Gastrocnemius medialis (tissue), 4 donors: ENCODE results near the gene ALG2. TPM values are rescaled to one million over a fixed set of nuclear protein-coding genes. Genes with fewer than 3 reads are reported as not detected.
A peak's percentile ranks its signal among the peaks of the same experiment; 100 is the strongest.

Source experiments
- ATAC-seq, 2 donors: fragments of 150-250 bp; one replicate each; pipeline ENCODE4 v1.9.1; 2016
- DNase-seq, 2 donors: peaks; one replicate each; pipeline ENCODE4 v3.0.0-alpha.2; 2019
- H3K27ac ChIP-seq, 4 donors: fragments of 200-600 bp; sonication (generic); 1 replicate in 1 of 4; 2 replicates in 3 of 4; pipeline ENCODE4 v1.5.1; 2016 to 2018; ENCODE audit warnings: mild to moderate bottlenecking in 2 of 4, moderate library complexity in 1 of 4
- H3K27me3 ChIP-seq, 3 donors: fragments of 200-600 bp; sonication (generic) in 2 of 3; 1 replicate in 1 of 3; 2 replicates in 2 of 3; pipeline versions ENCODE4 v1.5.1 to v1.6.0; 2016 to 2019; ENCODE audit warnings: mild to moderate bottlenecking in 1 of 3, moderate library complexity in 1 of 3
- H3K36me3 ChIP-seq, 2 donors: fragments of 200-600 bp; sonication (generic) in 1 of 2; one replicate each; pipeline ENCODE4 v1.5.1; 2017 to 2018
- H3K4me1 ChIP-seq, 2 donors: fragments of 200-600 bp; sonication (generic) in 1 of 2; one replicate each; pipeline ENCODE4 v1.5.1; 2016 to 2017; ENCODE audit warnings: mild to moderate bottlenecking in 2 of 2
- H3K4me3 ChIP-seq, 4 donors: fragments of 200-600 bp; sonication (generic) in 3 of 4; 1 replicate in 1 of 4; 2 replicates in 3 of 4; pipeline ENCODE4 v1.5.1; 2016 to 2019; ENCODE audit warnings: mild to moderate bottlenecking in 2 of 4
- H3K9me3 ChIP-seq, 3 donors: fragments of 200-600 bp; sonication (generic) in 2 of 3; 1 replicate in 1 of 3; 2 replicates in 2 of 3; pipeline ENCODE4 v1.5.1; 2016 to 2019
- POLR2A ChIP-seq, 2 donors: fragments of 450-650 bp; IDR thresholded peaks; one replicate each; pipeline ENCODE4 v1.6.1; 2017; ENCODE audit warnings: antibody characterized with exemption in 2 of 2, mild to moderate bottlenecking in 2 of 2, moderate library complexity in 2 of 2
- in situ Hi-C, 4 donors: fragments of 200-750 bp; cut with MboI; loops; one replicate each; pipeline versions ENCODE4 v1.15.0 to v1.8.0; 2017; ENCODE audit warnings: low sequenced_read_pairs in 4 of 4
- intact Hi-C: fragments of 100-400 bp; cut with DNase I; formaldehyde crosslinking; loops from one replicate; pipeline ENCODE4 v1.15.1; 2023; ENCODE audit warnings: low total_unique reads
- total RNA-seq, 4 donors: library from RNA; depleted of rRNA; stranded (reverse); fragments of >200 nt; gene quantifications; one replicate each; pipeline versions ENCODE4 v1.1.0 to v1.2.3, GENCODE V29; 2016
- TF ChIP-seq, protein P1 (sequence below), 5 experiments: fragments of 450-650 bp in 3 of 5; fragments of 200-600 bp in 2 of 5; sonication (generic) in 2 of 5; IDR thresholded peaks in 4 of 5; conservative IDR thresholded peaks in 1 of 5; 1 replicate in 4 of 5; 2 replicates in 1 of 5; pipeline ENCODE4 v1.5.1; 2016 to 2019; ENCODE audit warnings: antibody characterized with exemption in 5 of 5, mild to moderate bottlenecking in 3 of 5, moderate library complexity in 3 of 5

The ALG2 gene
- total RNA-seq, 4 donors from 2014 or later = 12.3 to 19.9 (median 14.7) TPM

DNA sequence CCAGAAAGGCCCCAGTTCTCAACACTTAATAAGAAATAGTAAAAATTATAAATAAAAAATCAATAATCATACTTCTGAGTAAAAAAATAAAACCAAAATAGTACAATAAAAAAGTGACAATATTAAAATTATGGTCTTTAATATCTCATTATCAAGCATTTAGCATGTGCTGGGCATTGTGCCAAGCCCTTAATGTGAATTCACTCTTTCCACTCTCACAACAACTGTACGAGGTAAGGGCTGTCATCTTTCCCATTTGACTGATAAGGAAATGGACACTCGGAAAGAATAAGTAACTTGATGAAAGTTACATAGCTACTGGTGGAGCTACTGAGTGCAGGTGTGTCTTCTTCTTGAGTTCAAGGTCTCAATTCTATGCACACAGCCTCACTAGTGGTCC, 43.9 kb upstream of the ALG2 start:
- Histone ChIP-seq H3K4me1 (peaks cover under 1 to 11% of the 10 kb centered on the region in 2 donors), H3K9me3 (no peaks in the 10 kb centered on the region), H3K4me3 (no peak overlapping the region), H3K27me3 (no peaks in the 10 kb centered on the region), H3K36me3 (no peaks in the 10 kb centered on the region), H3K27ac (peak overlapping the region in 3 of 4 donors; percentile 35 to 61 (median 51))
- DNase-seq = no peak
- no peak for ATAC-seq
- TF ChIP-seq, protein P1, sequence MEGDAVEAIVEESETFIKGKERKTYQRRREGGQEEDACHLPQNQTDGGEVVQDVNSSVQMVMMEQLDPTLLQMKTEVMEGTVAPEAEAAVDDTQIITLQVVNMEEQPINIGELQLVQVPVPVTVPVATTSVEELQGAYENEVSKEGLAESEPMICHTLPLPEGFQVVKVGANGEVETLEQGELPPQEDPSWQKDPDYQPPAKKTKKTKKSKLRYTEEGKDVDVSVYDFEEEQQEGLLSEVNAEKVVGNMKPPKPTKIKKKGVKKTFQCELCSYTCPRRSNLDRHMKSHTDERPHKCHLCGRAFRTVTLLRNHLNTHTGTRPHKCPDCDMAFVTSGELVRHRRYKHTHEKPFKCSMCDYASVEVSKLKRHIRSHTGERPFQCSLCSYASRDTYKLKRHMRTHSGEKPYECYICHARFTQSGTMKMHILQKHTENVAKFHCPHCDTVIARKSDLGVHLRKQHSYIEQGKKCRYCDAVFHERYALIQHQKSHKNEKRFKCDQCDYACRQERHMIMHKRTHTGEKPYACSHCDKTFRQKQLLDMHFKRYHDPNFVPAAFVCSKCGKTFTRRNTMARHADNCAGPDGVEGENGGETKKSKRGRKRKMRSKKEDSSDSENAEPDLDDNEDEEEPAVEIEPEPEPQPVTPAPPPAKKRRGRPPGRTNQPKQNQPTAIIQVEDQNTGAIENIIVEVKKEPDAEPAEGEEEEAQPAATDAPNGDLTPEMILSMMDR (IDR thresholded peaks at IDR 0.05 in 4 of 5, conservative IDR thresholded peaks at IDR 0.05 in 1 of 5) = no peak
- TF ChIP-seq POLR2A (IDR thresholded peaks at IDR 0.05) = no peak
- intact Hi-C loops (loop anchor here (5.0 to 10.0 kb wide), 4 partner anchors 81 to 1057 kb away; partner anchors contain the start of gene STX17), in situ Hi-C loops (no loop called here)

DNA sequence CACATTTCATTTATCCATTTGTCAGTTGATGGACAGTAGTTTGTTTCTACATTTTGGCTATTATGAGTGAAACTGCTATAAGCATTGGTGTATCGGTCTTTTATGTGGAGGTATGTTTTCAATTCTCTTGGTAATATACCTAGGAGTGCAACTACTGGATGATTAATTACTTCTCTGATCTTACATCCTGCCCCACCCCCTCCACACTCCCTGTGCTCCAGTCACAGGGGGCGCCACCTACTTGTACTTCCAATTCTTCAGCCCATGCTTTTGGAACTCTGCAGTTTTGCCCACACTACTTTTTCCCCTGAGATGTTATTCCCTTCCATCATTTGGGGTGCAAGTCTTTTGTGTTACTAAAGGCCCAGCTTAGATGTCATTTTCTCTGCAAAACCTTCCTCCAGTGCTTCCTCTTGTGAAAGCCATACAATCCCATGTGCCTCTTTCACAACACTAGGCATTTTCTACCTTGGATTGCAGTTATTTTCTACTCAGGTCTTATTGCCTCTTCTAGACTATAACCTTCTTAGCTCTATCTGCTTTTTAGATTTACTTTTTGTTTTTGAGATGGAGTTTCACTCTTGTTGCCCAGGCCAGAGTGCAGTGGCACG, 42.4 kb upstream of the ALG2 start:
- intact Hi-C loops = loop anchor here (10.0 kb wide), 1 partner anchor 79 kb away; no protein-coding TSS in a partner anchor
- in situ Hi-C loops = loop anchor here in 1 of 4 donors (5.0 kb wide), 1 partner anchor 93 kb away; no protein-coding TSS in a partner anchor
- H3K27ac ChIP-seq = no peak overlapping the region

DNA sequence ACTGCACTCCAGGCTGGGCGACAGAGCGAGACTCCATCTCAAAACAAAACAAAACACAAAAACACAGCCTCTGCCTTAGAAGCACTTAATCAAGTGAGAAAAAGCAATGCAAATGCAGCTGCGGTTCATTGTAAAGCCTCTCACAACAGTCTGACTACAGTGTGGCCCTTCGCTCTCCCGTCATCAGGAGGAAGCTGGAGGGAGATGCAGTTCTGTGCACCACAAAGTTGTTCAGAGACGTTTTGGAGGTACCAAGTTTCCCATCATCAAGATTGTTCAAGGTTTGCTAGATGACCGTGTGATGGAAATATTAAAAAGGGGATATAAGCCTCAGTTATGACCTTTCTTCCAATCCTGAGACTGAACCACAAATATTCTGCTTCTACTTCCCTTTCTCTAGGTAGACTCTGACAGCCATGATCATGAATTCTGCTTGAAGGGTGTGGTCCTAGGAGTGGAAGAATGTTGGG, 41.2 kb upstream of the ALG2 start:
- TF ChIP-seq, protein P1 (IDR thresholded peaks at IDR 0.05 in 4 of 5, conservative IDR thresholded peaks at IDR 0.05 in 1 of 5) = no peak
- no peak for TF ChIP-seq POLR2A (IDR thresholded peaks at IDR 0.05)
- in situ Hi-C loops = loop anchor here in 1 of 4 donors (5.0 kb wide), 1 partner anchor 94 kb away; no protein-coding TSS in a partner anchor
- H3K4me1 ChIP-seq = peaks cover 20 to 31% of the 10 kb centered on the region in 2 donors
- H3K27ac ChIP-seq = no peak overlapping the region
- no peaks in the 10 kb centered on the region for H3K27me3 ChIP-seq
- no peaks in the 10 kb centered on the region for H3K36me3 ChIP-seq
- no peak for ATAC-seq
- no peaks in the 10 kb centered on the region for H3K9me3 ChIP-seq
- no peak for DNase-seq
- intact Hi-C loops = loop anchor here (10.0 kb wide), 1 partner anchor 78 kb away; no protein-coding TSS in a partner anchor
- no peak overlapping the region for H3K4me3 ChIP-seq

More for the DNA sequence above, 42.4 kb upstream of the ALG2 start:
- no peak for TF ChIP-seq POLR2A (IDR thresholded peaks at IDR 0.05)
- TF ChIP-seq, protein P1 (IDR thresholded peaks at IDR 0.05 in 4 of 5, conservative IDR thresholded peaks at IDR 0.05 in 1 of 5) = peak in 2 of 5 experiments; percentile 7 to 18
- H3K4me1 ChIP-seq = peaks cover 10 to 21% of the 10 kb centered on the region in 2 donors
- no peaks in the 10 kb centered on the region for H3K9me3 ChIP-seq
- no peaks in the 10 kb centered on the region for H3K36me3 ChIP-seq
- ATAC-seq (no peak), DNase-seq (no peak)
- H3K27me3 ChIP-seq = no peaks in the 10 kb centered on the region
- H3K4me3 ChIP-seq = no peak overlapping the region

DNA sequence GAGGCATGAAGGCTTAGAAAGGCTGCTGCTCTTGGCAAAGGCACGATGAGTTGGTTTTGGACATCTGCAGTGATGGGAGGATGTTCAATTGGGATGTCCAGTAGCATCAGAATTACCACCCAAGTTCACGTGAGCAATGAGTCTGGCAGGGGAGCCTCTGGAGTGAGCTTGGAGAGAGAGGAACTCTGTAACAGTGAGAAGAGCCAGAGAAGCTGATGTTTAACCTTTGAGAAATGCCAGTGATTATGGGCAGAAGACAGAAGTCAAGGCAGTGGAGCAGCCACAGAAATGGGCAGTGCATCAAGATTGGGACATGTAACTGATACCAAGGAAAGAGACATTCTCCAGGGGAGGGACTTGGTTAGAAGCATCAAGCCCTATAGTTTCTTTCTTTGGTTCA, 40.2 kb upstream of the ALG2 start:
- no peaks in the 10 kb centered on the region for H3K9me3 ChIP-seq
- H3K36me3 ChIP-seq = no peaks in the 10 kb centered on the region
- intact Hi-C loops = loop anchor here (10.0 kb wide), 1 partner anchor 77 kb away; no protein-coding TSS in a partner anchor
- H3K27ac ChIP-seq = peak overlapping the region; percentile 93 to 100 (median 98)
- no peaks in the 10 kb centered on the region for H3K27me3 ChIP-seq
- ATAC-seq = peak in 1 of 2 donors; percentile 9
- DNase-seq = peak; percentile 30 to 64
- peaks cover 20 to 38% of the 10 kb centered on the region in 2 donors for H3K4me1 ChIP-seq
- in situ Hi-C loops = loop anchor here in 1 of 4 donors (5.0 kb wide), 1 partner anchor 95 kb away; no protein-coding TSS in a partner anchor
- TF ChIP-seq POLR2A (IDR thresholded peaks at IDR 0.05) = peak in 1 of 2 donors; percentile 10
- TF ChIP-seq, protein P1 (IDR thresholded peaks at IDR 0.05 in 4 of 5, conservative IDR thresholded peaks at IDR 0.05 in 1 of 5) = no peak
- H3K4me3 ChIP-seq = no peak overlapping the region
